ENCODE measurements around the gene SMC3.
"Not testable (repeated sequence)": the region's sequence is repeated elsewhere in the genome, so short reads cannot be mapped to it uniquely, and the experiment has no call there.

SMC3 gene

DNA sequence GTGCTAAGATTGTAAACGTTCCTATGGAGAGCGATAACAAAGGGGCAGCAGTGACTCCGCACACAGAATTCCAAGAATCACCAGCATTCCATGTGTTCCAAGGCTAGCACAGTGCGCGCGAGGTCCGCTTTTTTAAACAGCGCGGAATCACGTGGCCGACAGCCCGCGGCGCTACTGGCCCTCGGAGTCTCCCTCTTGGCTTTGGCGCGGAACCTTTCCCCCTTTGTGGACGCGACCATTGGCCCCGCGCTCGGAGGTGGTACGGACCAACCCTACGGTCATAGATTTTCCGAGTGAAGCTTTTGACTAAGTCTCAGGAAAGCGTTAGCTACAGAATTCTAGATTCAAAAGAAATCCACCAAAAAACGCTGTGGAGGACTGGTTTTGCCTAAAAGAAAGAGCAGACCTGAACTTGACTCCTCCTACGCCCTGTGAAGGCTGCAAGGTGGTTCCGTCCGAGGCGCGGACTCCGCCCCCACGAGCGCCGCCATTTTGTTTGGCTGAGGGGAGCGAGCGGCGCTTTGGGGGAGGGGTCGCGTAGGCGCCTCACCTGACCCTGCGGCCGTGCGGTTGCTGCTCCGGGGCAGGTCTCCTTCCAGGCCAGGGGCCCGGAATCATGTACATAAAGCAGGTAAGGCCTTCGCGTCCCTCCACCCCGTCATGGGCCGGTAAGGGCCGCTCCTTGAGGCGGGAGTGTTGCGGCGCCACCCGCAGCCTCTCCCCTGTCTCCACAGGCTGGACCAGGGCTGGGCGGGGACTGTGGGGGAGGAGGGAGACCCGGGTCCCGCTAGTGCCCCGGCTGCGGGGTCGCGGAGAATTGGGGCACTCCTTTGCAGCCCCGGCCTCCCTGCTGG, at the start of gene SMC3:
SMC3 (plus strand) TSS at position 495 of the 854 bp plus-strand sequence; CDS start at position 617, 122 bp downstream.
- ATAC-seq: peak; percentile 77
- peaks cover 41% of the 10 kb centered on the region for H3K4me1 Mint-ChIP-seq

GRCh38 chr10:110522365-110522988, 45.0 kb upstream of the SMC3 start:
- peaks cover 47% of the 10 kb centered on the region for H3K4me1 Mint-ChIP-seq
- DNase-seq (no peak), ATAC-seq (peak; percentile 58)
- H3K27ac Mint-ChIP-seq: peak overlapping the region; percentile 21
- no peaks in the 10 kb centered on the region for H3K9me3 Mint-ChIP-seq
- H3K27me3 Mint-ChIP-seq: no peaks in the 10 kb centered on the region
- H3K4me3 Mint-ChIP-seq: no peak overlapping the region
- H3K36me3 Mint-ChIP-seq (ENCODE audit: low read depth): peaks cover 13% of the 10 kb centered on the region

More for the DNA sequence above, at the start of gene SMC3:
- Mint-ChIP-seq H3K27me3 (peaks cover 13% of the 10 kb centered on the region), H3K9me3 (no peaks in the 10 kb centered on the region), H3K27ac (peak within 1 kb of the TSS; percentile 99), H3K4me3 (peak within 1 kb of the TSS; percentile 95), H3K36me3 (ENCODE audit: low read depth) (peaks cover 18% of the 10 kb centered on the region)
- DNase-seq: peak; percentile 94

- H3K36me3 Mint-ChIP-seq (ENCODE audit: low read depth): peaks cover 13% of the 10 kb centered on the region
- no peaks in the 10 kb centered on the region for H3K9me3 Mint-ChIP-seq
- H3K4me3 Mint-ChIP-seq: no peak overlapping the region
- no peak for ATAC-seq
- H3K27me3 Mint-ChIP-seq: no peaks in the 10 kb centered on the region
- no peak overlapping the region for H3K27ac Mint-ChIP-seq
- DNase-seq: no peak
- H3K4me1 Mint-ChIP-seq: peaks cover 60% of the 10 kb centered on the region
Measured at GRCh38 chr10:110523736-110524135, 43.8 kb upstream of the SMC3 start.

- H3K4me1 Mint-ChIP-seq: peaks cover 66% of the 10 kb centered on the region
- ATAC-seq: no peak
- DNase-seq: no peak
- no peaks in the 10 kb centered on the region for H3K27me3 Mint-ChIP-seq
- H3K9me3 Mint-ChIP-seq: no peaks in the 10 kb centered on the region
- H3K36me3 Mint-ChIP-seq (ENCODE audit: low read depth): peaks cover 13% of the 10 kb centered on the region
- H3K4me3 Mint-ChIP-seq: no peak overlapping the region
- H3K27ac Mint-ChIP-seq: peak overlapping the region; percentile 37
Measured at GRCh38 chr10:110524179-110524858, 43.2 kb upstream of the SMC3 start.

DNA sequence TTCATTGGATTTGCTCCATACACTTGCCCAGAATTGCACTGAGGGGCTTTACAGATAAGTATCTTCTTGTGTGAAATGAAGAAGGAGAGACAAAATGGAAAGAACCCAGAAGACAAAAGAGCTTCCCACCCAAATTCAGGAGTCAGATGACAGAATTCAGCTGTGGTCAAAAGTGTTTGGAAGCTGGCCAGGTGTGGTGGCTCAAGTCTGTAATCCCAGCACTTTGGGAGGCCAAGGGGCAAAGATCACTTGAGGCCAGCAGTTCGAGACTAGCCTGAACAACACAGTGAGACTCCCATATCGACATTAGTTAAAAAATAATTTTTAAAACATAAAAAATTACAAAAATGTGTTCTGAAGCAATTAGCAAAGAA, 42.6 kb upstream of the SMC3 start:
- H3K36me3 Mint-ChIP-seq (ENCODE audit: low read depth): peaks cover 13% of the 10 kb centered on the region
- H3K9me3 Mint-ChIP-seq: no peaks in the 10 kb centered on the region
- no peak overlapping the region for H3K4me3 Mint-ChIP-seq
- no peaks in the 10 kb centered on the region for H3K27me3 Mint-ChIP-seq
- H3K4me1 Mint-ChIP-seq: peaks cover 69% of the 10 kb centered on the region
- ATAC-seq (no peak), DNase-seq (no peak)
- H3K27ac Mint-ChIP-seq: peak overlapping the region; percentile 37

DNA sequence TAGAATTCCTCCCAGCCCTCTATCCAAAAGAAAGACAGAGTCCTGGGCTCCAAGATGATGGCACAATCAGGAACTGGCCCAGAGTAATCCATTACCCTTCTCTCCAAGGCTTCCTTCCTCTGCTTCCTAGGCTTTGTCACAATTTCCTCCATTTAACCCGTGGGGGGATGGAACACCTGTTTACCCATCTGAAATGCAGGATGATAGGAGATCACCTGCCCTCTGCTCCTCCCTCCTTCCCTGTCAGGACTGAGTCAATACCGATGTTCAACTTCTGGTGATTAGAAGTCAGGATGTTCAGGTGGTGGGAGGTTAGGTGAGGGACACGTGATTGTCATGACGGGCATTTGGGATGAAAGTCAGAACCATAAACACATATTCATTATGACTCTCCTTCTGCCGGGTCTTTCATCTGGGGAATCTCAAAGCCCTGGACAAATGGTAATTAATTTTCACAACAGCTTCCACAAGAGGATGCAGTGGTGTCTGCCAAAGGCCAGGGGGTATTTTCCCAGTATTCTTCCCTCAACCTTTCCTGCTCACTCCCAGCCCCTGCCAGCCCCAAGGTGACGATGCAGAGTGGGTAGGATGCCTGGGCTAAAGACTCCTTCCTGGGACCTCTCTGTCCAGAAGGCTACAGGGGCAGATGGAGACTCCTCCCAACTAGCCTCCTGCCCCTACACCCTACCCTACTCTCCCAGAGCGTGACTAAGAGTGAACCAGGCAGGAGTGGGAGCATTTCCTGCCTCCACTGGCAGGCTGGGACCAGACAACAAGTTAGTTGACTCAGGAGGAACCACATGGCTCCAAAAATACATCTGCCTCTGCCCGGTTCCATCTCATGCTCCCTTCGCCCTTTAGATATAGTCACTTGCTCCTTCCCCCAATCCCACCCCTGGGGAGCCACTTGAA, 41.9 kb upstream of the SMC3 start:
- DNase-seq: no peak
- H3K4me3 Mint-ChIP-seq: no peak overlapping the region
- H3K36me3 Mint-ChIP-seq (ENCODE audit: low read depth): peaks cover 9% of the 10 kb centered on the region
- ATAC-seq: peak; percentile 18
- H3K9me3 Mint-ChIP-seq: no peaks in the 10 kb centered on the region
- H3K27me3 Mint-ChIP-seq: no peaks in the 10 kb centered on the region
- peaks cover 71% of the 10 kb centered on the region for H3K4me1 Mint-ChIP-seq
- H3K27ac Mint-ChIP-seq: no peak overlapping the region

DNA sequence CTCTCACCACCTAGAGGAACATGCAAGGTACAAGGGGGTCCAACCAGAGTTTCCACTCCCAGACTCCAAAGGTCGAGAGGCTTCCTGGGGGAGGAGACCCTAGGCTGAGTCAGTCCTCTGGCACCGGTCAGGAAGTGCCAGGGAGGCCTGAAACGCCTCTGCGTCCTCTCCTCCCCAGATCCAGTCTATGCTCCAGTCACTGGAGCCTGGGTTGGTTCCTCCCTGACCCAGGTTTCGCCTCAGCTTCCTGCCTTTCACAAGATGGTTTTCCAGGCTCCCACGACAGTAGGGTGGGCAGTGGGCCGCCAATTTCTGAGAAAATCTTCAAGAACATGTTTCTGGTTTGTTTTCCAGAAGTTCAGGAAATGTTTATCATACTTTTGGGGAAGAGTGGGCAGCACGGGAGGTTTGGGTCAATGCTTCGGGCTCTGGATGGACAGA, 39.7 kb upstream of the SMC3 start:
- no peak for DNase-seq
- H3K27ac Mint-ChIP-seq: peak overlapping the region; percentile 84
- peaks cover 67% of the 10 kb centered on the region for H3K4me1 Mint-ChIP-seq
- H3K9me3 Mint-ChIP-seq: no peaks in the 10 kb centered on the region
- H3K36me3 Mint-ChIP-seq (ENCODE audit: low read depth): peaks cover 7% of the 10 kb centered on the region
- no peaks in the 10 kb centered on the region for H3K27me3 Mint-ChIP-seq
- H3K4me3 Mint-ChIP-seq: peak overlapping the region; percentile 23
- no peak for ATAC-seq

DNA sequence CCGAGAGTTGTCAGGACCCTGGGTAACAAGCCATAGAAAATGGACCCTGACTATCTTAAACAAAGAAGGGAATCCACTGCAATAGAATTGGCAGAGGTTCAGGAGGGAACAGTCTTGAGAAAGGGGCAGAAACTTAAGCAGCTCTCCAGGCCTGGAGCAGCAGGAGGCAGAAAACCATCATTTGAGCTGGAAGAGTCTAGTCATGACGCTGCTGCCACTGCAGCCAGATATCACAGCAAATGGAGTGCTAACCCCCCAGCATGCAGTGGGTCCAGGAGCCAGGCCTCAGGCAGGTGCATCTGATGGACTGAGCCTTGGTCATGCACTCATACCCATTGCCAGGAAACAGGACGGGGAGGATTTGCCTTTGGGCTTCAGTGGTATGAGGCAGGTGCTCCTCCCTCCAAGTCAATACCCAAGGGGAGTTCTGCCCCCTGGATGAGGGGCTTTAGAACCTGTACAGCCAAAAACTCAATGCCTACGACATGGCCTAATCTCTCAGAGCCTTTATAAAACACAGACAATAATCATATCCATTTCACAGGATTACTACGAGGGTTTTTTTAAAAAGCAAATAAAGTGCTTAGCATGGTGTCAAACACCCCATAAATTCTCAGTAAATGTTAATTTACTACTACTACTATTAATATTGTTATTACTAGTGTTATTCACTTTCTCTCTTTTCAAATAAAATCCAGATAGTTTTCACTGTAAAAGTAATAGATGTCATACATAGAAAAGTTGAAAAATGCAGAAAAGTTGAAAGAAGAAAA, 39.1 kb upstream of the SMC3 start:
- H3K27ac Mint-ChIP-seq: peak overlapping the region; percentile 84
- DNase-seq: no peak
- no peaks in the 10 kb centered on the region for H3K27me3 Mint-ChIP-seq
- H3K4me3 Mint-ChIP-seq: peak overlapping the region; percentile 54
- H3K4me1 Mint-ChIP-seq: peaks cover 68% of the 10 kb centered on the region
- H3K9me3 Mint-ChIP-seq: no peaks in the 10 kb centered on the region
- peaks cover 7% of the 10 kb centered on the region for H3K36me3 Mint-ChIP-seq (ENCODE audit: low read depth)
- peak; percentile 2 for ATAC-seq

GRCh38 chr10:110528997-110529524, 38.4 kb upstream of the SMC3 start:
- H3K27me3 Mint-ChIP-seq; DNase-seq; H3K36me3 Mint-ChIP-seq (ENCODE audit: low read depth); H3K9me3 Mint-ChIP-seq: not testable (repeated sequence)
- Mint-ChIP-seq H3K4me1 (peaks cover 64% of the 10 kb centered on the region), H3K4me3 (peak overlapping the region; percentile 54), H3K27ac (peak overlapping the region; percentile 84)
- ATAC-seq: peak; percentile 86

DNA sequence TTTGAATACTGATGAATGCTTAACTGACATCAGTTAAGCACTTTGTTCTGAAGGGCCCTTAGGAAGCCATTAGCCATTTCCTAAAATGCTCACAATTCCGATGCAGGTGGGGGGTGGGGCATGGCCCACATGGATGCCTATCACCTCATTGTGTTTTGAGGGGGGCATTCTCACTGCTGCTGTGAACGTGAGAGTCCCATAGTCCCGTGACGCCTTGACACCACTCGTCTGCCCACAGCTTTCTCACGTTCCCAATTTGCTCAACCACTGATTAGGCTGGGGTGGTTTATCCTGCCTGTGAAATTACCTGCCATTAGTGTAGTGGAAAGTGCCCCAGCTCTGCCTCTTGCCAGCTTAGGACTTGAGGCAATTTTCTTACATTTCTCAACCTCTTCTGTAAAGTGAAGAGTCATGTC, 37.9 kb upstream of the SMC3 start:
- Mint-ChIP-seq H3K9me3 (no peaks in the 10 kb centered on the region), H3K27me3 (no peaks in the 10 kb centered on the region), H3K36me3 (ENCODE audit: low read depth) (no peaks in the 10 kb centered on the region), H3K4me3 (peak overlapping the region; percentile 54), H3K4me1 (peaks cover 64% of the 10 kb centered on the region), H3K27ac (peak overlapping the region; percentile 84)
- peak; percentile 41 for DNase-seq
- ATAC-seq: peak; percentile 26

DNA sequence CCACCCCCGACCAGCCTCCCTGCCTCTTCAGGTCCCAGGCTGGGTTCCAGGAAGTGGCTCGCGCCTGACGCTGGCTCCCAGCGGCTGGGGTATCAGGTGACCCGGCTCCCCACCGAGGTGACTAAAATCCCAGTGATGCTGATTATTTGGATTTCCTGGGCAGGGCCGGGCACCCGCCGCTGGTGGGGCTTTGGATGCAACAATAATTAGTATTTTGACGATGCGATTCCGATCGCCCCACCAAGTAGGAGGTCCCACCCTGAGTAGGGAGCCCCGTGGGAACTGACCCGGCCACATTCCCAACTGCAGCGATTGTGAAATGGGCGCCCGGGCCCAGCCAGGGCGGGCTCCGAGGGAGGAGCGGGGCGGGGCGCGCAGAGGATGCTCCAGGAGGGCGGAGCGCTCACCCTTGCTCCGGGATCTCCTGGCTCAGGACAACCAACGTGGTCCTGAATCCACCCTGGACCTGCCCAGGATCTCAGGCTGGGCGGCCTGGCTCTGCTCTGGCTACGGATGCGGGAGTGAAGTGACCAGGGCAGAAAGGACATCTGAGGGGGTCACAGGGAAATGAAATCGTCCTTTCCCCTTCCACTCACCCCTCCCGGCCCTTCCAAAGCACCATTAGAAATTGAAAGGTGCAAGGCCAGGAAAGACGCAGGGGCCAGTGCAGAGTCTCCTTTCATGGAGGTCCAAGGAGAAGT, 37.2 kb upstream of the SMC3 start:
- DNase-seq: no peak
- Mint-ChIP-seq H3K4me3 (no peak overlapping the region), H3K27me3 (no peaks in the 10 kb centered on the region), H3K9me3 (no peaks in the 10 kb centered on the region), H3K4me1 (peaks cover 68% of the 10 kb centered on the region), H3K27ac (peak overlapping the region; percentile 84), H3K36me3 (ENCODE audit: low read depth) (no peaks in the 10 kb centered on the region)
- no peak for ATAC-seq

DNA sequence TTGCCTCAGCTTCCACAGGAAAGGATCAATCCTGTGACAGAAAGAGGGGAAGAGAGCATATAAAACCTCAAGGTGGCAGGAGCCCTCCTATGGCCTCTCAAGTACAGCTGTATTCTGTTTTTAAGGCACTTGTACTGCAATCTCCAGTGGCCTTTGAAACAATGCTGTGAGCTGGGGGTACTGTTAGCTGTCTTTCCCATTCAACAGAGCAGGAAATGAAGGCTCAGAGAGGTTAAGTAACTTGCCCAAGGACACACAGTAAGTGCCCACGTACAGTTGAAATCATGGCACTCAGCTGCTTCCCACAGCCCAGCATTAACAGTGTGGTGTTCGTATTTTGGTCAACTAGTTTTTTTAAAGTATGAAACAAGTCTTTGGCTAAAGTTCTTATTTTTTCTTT, 35.8 kb upstream of the SMC3 start:
- H3K4me3 Mint-ChIP-seq: no peak overlapping the region
- peaks cover 3% of the 10 kb centered on the region for H3K27me3 Mint-ChIP-seq
- no peak for DNase-seq
- H3K36me3 Mint-ChIP-seq (ENCODE audit: low read depth): peaks cover 2% of the 10 kb centered on the region
- H3K27ac Mint-ChIP-seq: no peak overlapping the region
- ATAC-seq: no peak
- peaks cover 70% of the 10 kb centered on the region for H3K4me1 Mint-ChIP-seq
- no peaks in the 10 kb centered on the region for H3K9me3 Mint-ChIP-seq

GRCh38 chr10:110532628-110533027, 34.9 kb upstream of the SMC3 start:
- ATAC-seq; DNase-seq; H3K9me3 Mint-ChIP-seq; H3K36me3 Mint-ChIP-seq (ENCODE audit: low read depth); H3K27me3 Mint-ChIP-seq; H3K27ac Mint-ChIP-seq; H3K4me3 Mint-ChIP-seq: not testable (repeated sequence)
- peaks cover 71% of the 10 kb centered on the region for H3K4me1 Mint-ChIP-seq

All from activated naive CD8-positive, alpha-beta T cell treated with anti-CD3 and anti-CD28 coated beads, Interleukin-2, amount 50 U/mL, for 24 hours (primary cell).